ENCODE data around the gene VDR. TPM values are rescaled to one million over a fixed set of nuclear protein-coding genes. Genes with fewer than 3 reads are reported as not detected.

VDR gene
- total RNA-seq, 1 experiment from 2014 or later = 9.5 TPM

DNA sequence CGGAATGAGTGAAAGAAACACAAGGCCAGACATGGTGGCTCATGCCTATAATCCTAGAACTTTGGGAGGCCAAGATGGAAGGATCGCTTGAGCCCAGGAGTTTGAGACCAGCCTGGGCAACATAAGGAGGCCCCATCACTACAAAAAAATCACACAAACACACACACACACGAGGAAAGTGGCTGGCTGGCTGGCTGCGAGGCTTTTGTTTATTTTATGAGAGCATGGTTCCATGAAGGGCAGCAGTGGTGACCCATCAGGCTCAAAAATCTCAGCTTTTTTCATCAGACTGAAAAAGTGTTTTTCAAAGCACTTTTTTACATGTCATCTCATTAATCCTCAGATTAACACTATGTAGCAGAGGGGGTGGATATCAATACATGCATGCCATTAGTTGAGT is 27.7 kb downstream of the VDR start:
- Histone ChIP-seq H2AFZ (ENCODE audit: low read depth, low read length, poor library complexity, severe bottlenecking) (no peak overlapping the region), H3K9ac (ENCODE audit: low read length) (no peak overlapping the region), H3K27ac (ENCODE audit: low read depth, low read length) (no peak overlapping the region), H3K4me2 (ENCODE audit: low read length) (no peak overlapping the region), H3K9me3 (ENCODE audit: control insufficient read depth in 1 of 2, insufficient read depth in 1 of 2, low read depth in 1 of 2, low read length in 2 of 2) (no peaks in the 10 kb centered on the region), H3K27me3 (ENCODE audit: insufficient read depth, low read length) (no peaks in the 10 kb centered on the region), H4K20me1 (ENCODE audit: insufficient read depth) (no peaks in the 10 kb centered on the region), H3K36me3 (ENCODE audit: control insufficient read depth in 1 of 2, insufficient read depth in 2 of 2, low read length in 2 of 2) (peaks cover 0 to 3% of the 10 kb centered on the region in 2 experiments; a peak in 1 of 4 replicates), H3K79me2 (ENCODE audit: insufficient read depth, low read length) (no peaks in the 10 kb centered on the region), H3K4me3 (replicated peaks in 1 of 2; ENCODE audit: low read depth in 1 of 2, low read length in 2 of 2) (no peak overlapping the region), H3K4me1 (ENCODE audit: control insufficient read depth in 1 of 2, insufficient read depth in 2 of 2, low read length in 2 of 2) (peaks cover 7 to 10% of the 10 kb centered on the region in 2 experiments; a peak in 3 of 4 replicates), H3K9me2 (ENCODE audit: insufficient read depth) (no peaks in the 10 kb centered on the region)
- DNase-seq (ENCODE audit: low read depth, low spot score) = no peak
- CTCF ChIA-PET = no interaction called here
- RAD21 ChIA-PET (ENCODE audit: low non-redundant PET in 1 of 2, low total read pairs in 2 of 2, uncharacterized antibody in 2 of 2, unreplicated experiment in 2 of 2) = no interaction called here
- ATAC-seq = no peak
- intact Hi-C loops (cut with micrococcal nuclease) = no loop called here
- TF ChIP-seq POLR2AphosphoS5 (IDR thresholded peaks at IDR 0.05; ENCODE audit: low read depth, low read length) (no peak), ZFX (IDR thresholded peaks at IDR 0.05) (no peak), CBX3 (IDR thresholded peaks at IDR 0.05; ENCODE audit: low read depth) (no peak), EGR1 (IDR thresholded peaks at IDR 0.05; ENCODE audit: low read depth) (no peak), JUND (IDR thresholded peaks at IDR 0.05) (no peak), SIN3A (IDR thresholded peaks at IDR 0.05; ENCODE audit: low read depth) (no peak), ZNF274 (IDR thresholded peaks at IDR 0.05; ENCODE audit: low read depth, low read length) (no peak), ELF1 (IDR thresholded peaks at IDR 0.05; ENCODE audit: borderline replicate concordance, low read depth) (no peak), REST (IDR thresholded peaks at IDR 0.05; ENCODE audit: low read depth) (no peak), TCF7L2 (IDR thresholded peaks at IDR 0.05; ENCODE audit: borderline replicate concordance, extremely low read depth, insufficient read depth, insufficient read length) (no peak), SRF (IDR thresholded peaks at IDR 0.05; ENCODE audit: low read depth) (no peak), POLR2A (IDR thresholded peaks at IDR 0.05; ENCODE audit: borderline replicate concordance, extremely low read depth, insufficient read depth, insufficient read length) (no peak), FOSL1 (IDR thresholded peaks at IDR 0.05; ENCODE audit: low read depth) (no peak), EZH2phosphoT487 (IDR thresholded peaks at IDR 0.05; ENCODE audit: borderline replicate concordance) (no peak), CEBPB (IDR thresholded peaks at IDR 0.05; ENCODE audit: low read depth) (no peak), SP1 (IDR thresholded peaks at IDR 0.05; ENCODE audit: low read depth) (no peak)
- TF ChIP-seq, protein P1, sequence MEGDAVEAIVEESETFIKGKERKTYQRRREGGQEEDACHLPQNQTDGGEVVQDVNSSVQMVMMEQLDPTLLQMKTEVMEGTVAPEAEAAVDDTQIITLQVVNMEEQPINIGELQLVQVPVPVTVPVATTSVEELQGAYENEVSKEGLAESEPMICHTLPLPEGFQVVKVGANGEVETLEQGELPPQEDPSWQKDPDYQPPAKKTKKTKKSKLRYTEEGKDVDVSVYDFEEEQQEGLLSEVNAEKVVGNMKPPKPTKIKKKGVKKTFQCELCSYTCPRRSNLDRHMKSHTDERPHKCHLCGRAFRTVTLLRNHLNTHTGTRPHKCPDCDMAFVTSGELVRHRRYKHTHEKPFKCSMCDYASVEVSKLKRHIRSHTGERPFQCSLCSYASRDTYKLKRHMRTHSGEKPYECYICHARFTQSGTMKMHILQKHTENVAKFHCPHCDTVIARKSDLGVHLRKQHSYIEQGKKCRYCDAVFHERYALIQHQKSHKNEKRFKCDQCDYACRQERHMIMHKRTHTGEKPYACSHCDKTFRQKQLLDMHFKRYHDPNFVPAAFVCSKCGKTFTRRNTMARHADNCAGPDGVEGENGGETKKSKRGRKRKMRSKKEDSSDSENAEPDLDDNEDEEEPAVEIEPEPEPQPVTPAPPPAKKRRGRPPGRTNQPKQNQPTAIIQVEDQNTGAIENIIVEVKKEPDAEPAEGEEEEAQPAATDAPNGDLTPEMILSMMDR (IDR thresholded peaks at IDR 0.05 in 2 of 3, conservative IDR thresholded peaks at IDR 0.05 in 1 of 3; ENCODE audit: borderline replicate concordance in 1 of 3, insufficient read depth in 1 of 3, low read depth in 2 of 3, low read length in 2 of 3) = no peak
- TF ChIP-seq, protein P2, sequence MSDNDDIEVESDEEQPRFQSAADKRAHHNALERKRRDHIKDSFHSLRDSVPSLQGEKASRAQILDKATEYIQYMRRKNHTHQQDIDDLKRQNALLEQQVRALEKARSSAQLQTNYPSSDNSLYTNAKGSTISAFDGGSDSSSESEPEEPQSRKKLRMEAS (IDR thresholded peaks at IDR 0.05) = no peak
- POLR2A ChIA-PET = no interaction called here
- no TSS peak for BruUV-seq (replicated peaks)

Data from HCT116 (cell line).